Stomach (tissue), 4 donors: ENCODE measurements around the gene DNAH6.

Experiments used
- CTCF ChIP-seq, 7 experiments: fragments of 450-650 bp in 4 of 7; fragments of 200-600 bp in 3 of 7; sonication (generic) in 3 of 7; IDR thresholded peaks; one replicate each; pipeline ENCODE4 v1.5.1; 2016 to 2019; ENCODE audit warnings: antibody characterized with exemption in 7 of 7, control low read depth in 2 of 7, mild to moderate bottlenecking in 1 of 7
- EP300 ChIP-seq: sonication (generic); formaldehyde crosslinking; IDR thresholded peaks from one replicate; pipeline ENCODE4 v1.6.1; 2017; ENCODE audit warnings: antibody characterized with exemption
- POLR2A ChIP-seq, 4 donors: fragments of 450-650 bp; IDR thresholded peaks; one replicate each; pipeline ENCODE4 v1.6.1; 2016; ENCODE audit warnings: antibody characterized with exemption in 4 of 4, control low read depth in 2 of 4, mild to moderate bottlenecking in 1 of 4, moderate library complexity in 1 of 4
- POLR2AphosphoS5 ChIP-seq, 3 donors: sonication (generic); formaldehyde crosslinking; IDR thresholded peaks; one replicate each; pipeline ENCODE4 v1.6.1; 2016; ENCODE audit warnings: antibody characterized with exemption in 3 of 3

DNA sequence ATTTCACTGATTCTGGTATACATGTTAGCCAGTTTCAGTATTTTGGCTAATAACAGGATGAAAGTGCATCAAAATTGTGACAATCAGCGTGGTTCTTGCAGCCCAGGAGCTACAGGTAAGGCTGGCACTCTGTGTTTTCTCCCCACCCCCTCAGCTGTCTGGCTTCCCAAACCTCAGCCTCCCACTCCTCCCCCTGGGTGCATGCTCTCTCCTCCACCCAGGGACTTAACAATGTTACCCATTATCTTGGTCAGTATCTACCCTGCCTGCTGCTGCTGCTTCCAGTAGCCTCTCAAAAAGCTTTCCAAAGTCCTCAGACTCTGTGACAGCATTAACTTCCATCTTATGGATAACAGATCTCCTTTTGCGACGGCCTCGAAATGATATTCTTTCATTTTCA is 323.6 kb downstream of the DNAH6 start:
- TF ChIP-seq CTCF (IDR thresholded peaks at IDR 0.05) = no peak
- TF ChIP-seq POLR2AphosphoS5 (IDR thresholded peaks at IDR 0.05) = no peak
- TF ChIP-seq EP300 = no peak
- no peak for TF ChIP-seq POLR2A (IDR thresholded peaks at IDR 0.05)
